ENCODE data around the gene GALNT7. TPM values are rescaled to one million over a fixed set of nuclear protein-coding genes. Genes with fewer than 3 reads are reported as not detected.

The GALNT7 gene
- total and polyA plus RNA-seq, 10 of the 15 experiments (the other 5 are each of a cell fraction or from before 2014, with no cell fraction given), result 14.2 to 33.2 (median 28.9) TPM

- RAD21 ChIA-PET (ENCODE audit: unreplicated experiment), result no interaction called here
- WGBS (ENCODE audit: insufficient coverage, insufficient replicate concordance, low lambda C conversion rate, missing lambda C conversion rate), result 76% methylated on average over 3 of the region's 3 CpGs
- H3K27me3 ChIP-seq (replicated peaks in 1 of 2; ENCODE audit: control insufficient read depth in 2 of 2, insufficient read depth in 2 of 2, low read length in 1 of 2), result no peaks in the 10 kb centered on the region
- ATAC-seq, result no peak
- no peak for DNase-seq (ENCODE audit: low read depth, low spot score)
- no peak for TF ChIP-seq PML (IDR thresholded peaks at IDR 0.05; ENCODE audit: low read length)
- TF ChIP-seq KDM1A (IDR thresholded peaks at IDR 0.05; ENCODE audit: borderline replicate concordance), result no peak
- TF ChIP-seq CEBPB (IDR thresholded peaks at IDR 0.05; ENCODE audit: borderline replicate concordance in 1 of 2, low read depth in 2 of 2, low read length in 2 of 2), result no peak
- no peaks in the 10 kb centered on the region; the same call in 1 of the 2 replicates for H3K4me1 ChIP-seq (ENCODE audit: control insufficient read depth, insufficient read depth, low read length)
- no peak overlapping the region for H3K9ac ChIP-seq (ENCODE audit: control insufficient read depth, insufficient read depth, low read length)
- no peaks in the 10 kb centered on the region for H4K20me1 ChIP-seq (ENCODE audit: control insufficient read depth, insufficient read depth)
- no peak overlapping the region for H3K27ac ChIP-seq (ENCODE audit: control insufficient read depth, insufficient read depth)
- H3K36me3 ChIP-seq (ENCODE audit: control insufficient read depth in 2 of 2, insufficient read depth in 2 of 2, low read length in 1 of 2), result peaks cover 9 to 11% of the 10 kb centered on the region in 2 experiments; a peak in 3 of 4 replicates
- no peak for FAIRE-seq
- POLR2A ChIA-PET, result no interaction called here
- SMC1A ChIA-PET (ENCODE audit: uncharacterized antibody, unreplicated experiment), result no interaction called here
- H3K4me3 ChIP-seq, result no peak overlapping the region
- H2AFZ ChIP-seq (ENCODE audit: control insufficient read depth, low read depth, low read length), result no peak overlapping the region
- intact Hi-C loops (cut with micrococcal nuclease; ENCODE audit: unreplicated experiment) (loop anchor here (5.0 kb wide), 1 partner anchor 178 kb away; no protein-coding TSS in a partner anchor), in situ Hi-C loops (cut with MboI) (loop anchor here (5.0 kb wide), 1 partner anchor 103 kb away; no protein-coding TSS in a partner anchor)
- BruUV-seq (replicated peaks), result no TSS peak
- no peaks in the 10 kb centered on the region for H3K79me2 ChIP-seq (ENCODE audit: control insufficient read depth, insufficient read depth, low read length)
- no peaks in the 10 kb centered on the region for H3K9me3 ChIP-seq (replicated peaks; ENCODE audit: control insufficient read depth, insufficient read depth, low read length)
- CTCF ChIA-PET, result interaction anchor here (1.0 to 2.3 kb wide), 3 partner anchors 13 to 102 kb away, joined by 4 to 11 read pairs (median 4); partner anchors contain the start of gene HMGB2
- no peak overlapping the region for H3K4me2 ChIP-seq (ENCODE audit: control insufficient read depth, insufficient read depth)
Measured at GRCh38 chr4:173314715-173315114, 146.1 kb downstream of the GALNT7 start.

- WGBS (ENCODE audit: insufficient coverage, insufficient replicate concordance, low lambda C conversion rate, missing lambda C conversion rate), result 92% methylated on average over 2 of the region's 2 CpGs
Measured at GRCh38 chr4:173316060-173316459, 147.4 kb downstream of the GALNT7 start.

More at GRCh38 chr4:173316060-173316459, 147.4 kb downstream of the GALNT7 start:
- Histone ChIP-seq H3K9ac (ENCODE audit: control insufficient read depth, insufficient read depth, low read length) (no peak overlapping the region), H3K4me3 (no peak overlapping the region), H2AFZ (ENCODE audit: control insufficient read depth, low read depth, low read length) (no peak overlapping the region), H3K79me2 (ENCODE audit: control insufficient read depth, insufficient read depth, low read length) (no peaks in the 10 kb centered on the region), H4K20me1 (ENCODE audit: control insufficient read depth, insufficient read depth) (no peaks in the 10 kb centered on the region), H3K36me3 (ENCODE audit: control insufficient read depth in 2 of 2, insufficient read depth in 2 of 2, low read length in 1 of 2) (peaks cover 9% of the 10 kb centered on the region in 2 experiments; a peak in 3 of 4 replicates), H3K27ac (ENCODE audit: control insufficient read depth, insufficient read depth) (no peak overlapping the region), H3K9me3 (replicated peaks; ENCODE audit: control insufficient read depth, insufficient read depth, low read length) (no peaks in the 10 kb centered on the region), H3K27me3 (replicated peaks in 1 of 2; ENCODE audit: control insufficient read depth in 2 of 2, insufficient read depth in 2 of 2, low read length in 1 of 2) (no peaks in the 10 kb centered on the region), H3K4me2 (ENCODE audit: control insufficient read depth, insufficient read depth) (no peak overlapping the region), H3K4me1 (ENCODE audit: control insufficient read depth, insufficient read depth, low read length) (no peaks in the 10 kb centered on the region; the same call in 1 of the 2 replicates)
- RAD21 ChIA-PET (ENCODE audit: unreplicated experiment), result interaction anchor here (1.2 kb wide), 1 partner anchor 303 kb away, joined by 4 read pairs; no protein-coding TSS in a partner anchor
- in situ Hi-C loops (cut with MboI), result no loop called here
- ATAC-seq (no peak), FAIRE-seq (no peak), DNase-seq (ENCODE audit: low read depth, low spot score) (no peak)
- intact Hi-C loops (cut with micrococcal nuclease; ENCODE audit: unreplicated experiment), result loop anchor here (5.0 kb wide), 1 partner anchor 176 kb away; no protein-coding TSS in a partner anchor
- CTCF ChIA-PET, result interaction anchor here (0.9 to 1.4 kb wide), 3 partner anchors 15 to 303 kb away, joined by 3 to 7 read pairs (median 4); no protein-coding TSS in a partner anchor
- POLR2A ChIA-PET, result no interaction called here
- SMC1A ChIA-PET (ENCODE audit: uncharacterized antibody, unreplicated experiment), result interaction anchor here (0.6 kb wide), 1 partner anchor 54 kb away, joined by 3 read pairs; no protein-coding TSS in a partner anchor
- TF ChIP-seq MAX (IDR thresholded peaks at IDR 0.05; ENCODE audit: low read depth, low read length) (no peak), BMI1 (IDR thresholded peaks at IDR 0.05; ENCODE audit: borderline replicate concordance) (no peak), MXI1 (IDR thresholded peaks at IDR 0.05; ENCODE audit: low read depth, low read length) (no peak), BHLHE40 (IDR thresholded peaks at IDR 0.05; ENCODE audit: borderline replicate concordance in 1 of 2, low read depth in 2 of 2, low read length in 1 of 2) (no peak), IKZF1 (conservative IDR thresholded peaks at IDR 0.05) (no peak), GATAD2B (conservative IDR thresholded peaks at IDR 0.05; ENCODE audit: low read depth) (no peak), CBFB (IDR thresholded peaks at IDR 0.05; ENCODE audit: low read depth) (no peak), KDM1A (IDR thresholded peaks at IDR 0.05; ENCODE audit: borderline replicate concordance) (no peak), RAD51 (IDR thresholded peaks at IDR 0.05) (no peak), RCOR1 (conservative IDR thresholded peaks at IDR 0.05; ENCODE audit: low read depth, low read length) (no peak), IKZF2 (IDR thresholded peaks at IDR 0.05) (no peak), MYC (IDR thresholded peaks at IDR 0.05; ENCODE audit: insufficient read depth, insufficient read length, insufficient replicate concordance, low read length, severe bottlenecking) (no peak)
- BruUV-seq (replicated peaks), result no TSS peak

All from GM12878 (cell line).